HEK293 (cell line): ENCODE measurements around the gene RFPL1.
"Not testable (repeated sequence)": the region's sequence is repeated elsewhere in the genome, so short reads cannot be mapped to it uniquely, and the experiment has no call there.

Experiments used
- CTCF ChIA-PET: fragments of 350-600 bp; formaldehyde crosslinking; extraction: SDS; loops from one replicate; lab custom pipeline; 2021; ENCODE audit warnings: antibody characterized with exemption; lab: Yijun Ruan, JAX
- POLR2A ChIA-PET: fragments of 300-600 bp; formaldehyde crosslinking; extraction: SDS; loops from one replicate; lab custom pipeline; 2020; ENCODE audit warnings: antibody characterized with exemption, inconsistent platforms; lab: Yijun Ruan, JAX
- H3K27ac ChIP-seq: fragments of 200-500 bp; sonication (Bioruptor generic); 2 replicates; pipeline ENCODE4 v1.5.1; 2014; ENCODE audit warnings: low read depth, low read length, control low read depth, inconsistent platforms; ENCODE audit errors: extremely low read depth
- H3K36me3 ChIP-seq, 2 experiments: fragments of 200-500 bp in 1 of 2; sonication (Bioruptor generic) in 1 of 2; 1 replicate in 1 of 2; 2 replicates in 1 of 2; pipeline ENCODE4 v1.5.1; 2014 to 2017; ENCODE audit warnings: inconsistent platforms in 2 of 2, low read length in 2 of 2; ENCODE audit not compliant: control insufficient read depth in 2 of 2, insufficient read depth in 1 of 2
- H3K4me1 ChIP-seq: fragments of 200-500 bp; sonication (Bioruptor generic); 2 replicates; pipeline ENCODE4 v1.5.1; 2014; ENCODE audit warnings: mild to moderate bottlenecking, low read length, inconsistent platforms; ENCODE audit not compliant: control insufficient read depth, insufficient read depth
- H3K4me3 ChIP-seq: 2 replicates; pipeline ENCODE4 v1.5.1; 2011; ENCODE audit warnings: low read depth, mild to moderate bottlenecking, control low read depth, low read length, moderate library complexity
- H3K9me3 ChIP-seq: fragments of 200-500 bp; sonication (Bioruptor generic); 2 replicates; pipeline ENCODE4 v1.5.1; 2014; ENCODE audit warnings: low read depth, low read length, inconsistent platforms; ENCODE audit not compliant: control insufficient read depth, insufficient read depth
- EGR2 ChIP-seq: fragments of 450-650 bp; formaldehyde crosslinking; IDR thresholded peaks from 2 replicates; pipeline ENCODE4 v1.5.1; 2016; ENCODE audit warnings: low read depth, missing biosample characterization, missing genetic modification characterization
- GLI2 ChIP-seq: fragments of 450-650 bp; formaldehyde crosslinking; IDR thresholded peaks from 2 replicates; pipeline ENCODE4; 2017; ENCODE audit warnings: missing biosample characterization, missing genetic modification characterization, low read depth, borderline replicate concordance
- GLIS2 ChIP-seq: fragments of 450-650 bp; formaldehyde crosslinking; IDR thresholded peaks from 2 replicates; pipeline ENCODE4 v1.5.1; 2016; ENCODE audit warnings: missing biosample characterization, missing genetic modification characterization
- KLF10 ChIP-seq: fragments of 450-650 bp; IDR thresholded peaks from 2 replicates; pipeline ENCODE4 v1.5.1; 2018; ENCODE audit warnings: missing biosample characterization, mild to moderate bottlenecking, missing genetic modification characterization
- MZF1 ChIP-seq: fragments of 450-650 bp; formaldehyde crosslinking; IDR thresholded peaks from 2 replicates; pipeline ENCODE4 v1.5.1; 2017; ENCODE audit warnings: missing biosample characterization, missing genetic modification characterization, borderline replicate concordance
- OVOL3 ChIP-seq: fragments of 450-650 bp; formaldehyde crosslinking; IDR thresholded peaks from 2 replicates; pipeline ENCODE4 v1.5.1; 2016; ENCODE audit warnings: missing biosample characterization, missing genetic modification characterization
- SCRT1 ChIP-seq: fragments of 450-650 bp; formaldehyde crosslinking; IDR thresholded peaks from 2 replicates; pipeline ENCODE4 v1.5.1; 2016; ENCODE audit warnings: missing biosample characterization, missing genetic modification characterization, borderline replicate concordance
- TCF7L2 ChIP-seq: IDR thresholded peaks from 2 replicates; pipeline ENCODE4 v1.6.1; 2011; ENCODE audit warnings: low read depth, mild to moderate bottlenecking, inconsistent platforms, low read length, moderate library complexity, borderline replicate concordance
- ZFHX2 ChIP-seq: fragments of 450-650 bp; formaldehyde crosslinking; conservative IDR thresholded peaks from 2 replicates; pipeline ENCODE4 v1.5.1; 2016; ENCODE audit warnings: missing biosample characterization, missing genetic modification characterization
- ZIC2 ChIP-seq: fragments of 450-650 bp; formaldehyde crosslinking; IDR thresholded peaks from 2 replicates; pipeline ENCODE4 v1.5.1; 2016; ENCODE audit warnings: missing biosample characterization, missing genetic modification characterization
- ZNF114 ChIP-seq: fragments of 450-650 bp; formaldehyde crosslinking; IDR thresholded peaks from 2 replicates; pipeline ENCODE4 v1.5.0; 2017; ENCODE audit warnings: missing biosample characterization, missing genetic modification characterization
- ZNF248 ChIP-seq: fragments of 450-650 bp; formaldehyde crosslinking; IDR thresholded peaks from 2 replicates; pipeline ENCODE4 v1.5.1; 2017; ENCODE audit warnings: missing biosample characterization, missing genetic modification characterization
- ZNF354C ChIP-seq: fragments of 450-650 bp; formaldehyde crosslinking; IDR thresholded peaks from 2 replicates; pipeline ENCODE4 v1.5.1; 2016; ENCODE audit warnings: missing biosample characterization, missing genetic modification characterization, low read depth, borderline replicate concordance
- ZNF37A ChIP-seq: fragments of 450-650 bp; IDR thresholded peaks from 2 replicates; pipeline ENCODE4 v1.5.1; 2018; ENCODE audit warnings: missing biosample characterization, missing genetic modification characterization
- ZNF549 ChIP-seq: fragments of 450-650 bp; IDR thresholded peaks from 2 replicates; pipeline ENCODE4 v1.5.1; 2018; ENCODE audit warnings: missing biosample characterization, missing genetic modification characterization, mild to moderate bottlenecking, inconsistent platforms, moderate library complexity
- ZNF600 ChIP-seq: fragments of 450-650 bp; formaldehyde crosslinking; IDR thresholded peaks from 2 replicates; pipeline ENCODE4 v1.5.1; 2016; ENCODE audit warnings: missing biosample characterization, missing genetic modification characterization
- ZNF610 ChIP-seq: fragments of 450-650 bp; formaldehyde crosslinking; IDR thresholded peaks from 2 replicates; pipeline ENCODE4 v1.5.1; 2016; ENCODE audit warnings: missing biosample characterization, missing genetic modification characterization, borderline replicate concordance
- ZNF843 ChIP-seq: fragments of 450-650 bp; formaldehyde crosslinking; IDR thresholded peaks from 2 replicates; pipeline ENCODE4 v1.5.1; 2016; ENCODE audit warnings: missing biosample characterization, missing genetic modification characterization
- ZSCAN4 ChIP-seq: fragments of 450-650 bp; formaldehyde crosslinking; IDR thresholded peaks from 2 replicates; pipeline ENCODE4 v1.5.1; 2017; ENCODE audit warnings: missing biosample characterization, missing genetic modification characterization
- TF ChIP-seq, protein P1 (sequence below): fragments of 450-650 bp; formaldehyde crosslinking; IDR thresholded peaks from 2 replicates; pipeline ENCODE4 v1.5.1; 2016; ENCODE audit warnings: missing biosample characterization, missing genetic modification characterization
- TF ChIP-seq, protein P2 (sequence below): fragments of 450-650 bp; formaldehyde crosslinking; IDR thresholded peaks from 2 replicates; pipeline ENCODE4 v1.5.1; 2016; ENCODE audit warnings: missing biosample characterization, missing genetic modification characterization

RFPL1 gene

DNA sequence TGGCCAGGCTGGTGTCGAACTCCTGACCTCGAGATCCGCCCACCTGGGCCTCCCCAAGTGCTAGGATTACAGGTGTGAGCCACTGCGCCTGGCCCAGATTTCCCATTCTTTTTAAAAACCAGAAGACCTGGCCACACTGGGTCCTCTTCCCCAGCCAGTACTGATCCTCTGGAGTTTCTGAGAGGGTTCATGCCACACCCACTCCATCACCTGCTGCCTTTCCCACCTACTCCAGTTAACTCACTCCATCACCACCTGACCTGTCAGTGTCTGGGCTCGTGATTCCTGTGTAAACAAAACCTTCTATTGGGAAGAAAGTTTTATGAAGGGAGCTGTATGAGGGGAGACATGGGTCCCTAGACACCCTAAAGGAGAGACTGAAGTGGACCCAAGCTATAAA, 19.7 kb upstream of the RFPL1 start:
- H3K4me1 ChIP-seq, H3K36me3 ChIP-seq, H3K9me3 ChIP-seq, H3K27ac ChIP-seq, POLR2A ChIA-PET, H3K4me3 ChIP-seq: not testable (repeated sequence)
- CTCF ChIA-PET, result interaction anchor here (0.8 to 2.0 kb wide), 2 partner anchors 11 to 13 kb away, joined by 5 to 6 read pairs; no protein-coding TSS in a partner anchor
- TF ChIP-seq EGR2 (tag by site-specific recombination), result peak; percentile 52; the same call in 1 of the 2 replicates
- TF ChIP-seq ZFHX2 (tag by site-specific recombination), result 0 out of 2 replicates have a peak, but pooled peaks have one; percentile 30

GRCh38 chr22:29426476-29426875, 11.9 kb upstream of the RFPL1 start:
- Histone ChIP-seq H3K4me1 (no peaks in the 10 kb centered on the region), H3K27ac (no peak overlapping the region), H3K36me3 (no peaks in the 10 kb centered on the region), H3K9me3 (no peaks in the 10 kb centered on the region), H3K4me3 (no peak overlapping the region)
- CTCF ChIA-PET, result interaction anchor here (0.7 kb wide), 1 partner anchor 1296 kb away, joined by 4 read pairs; no protein-coding TSS in a partner anchor
- POLR2A ChIA-PET, result no interaction called here
- TF ChIP-seq TCF7L2, result no peak
- no peak for TF ChIP-seq GLIS2 (tag by site-specific recombination)
- no peak for TF ChIP-seq ZIC2 (tag by site-specific recombination)
- no peak for TF ChIP-seq ZNF354C (tag by site-specific recombination)
- TF ChIP-seq ZFHX2 (tag by site-specific recombination), result no peak
- TF ChIP-seq ZNF114, result no peak
- TF ChIP-seq, protein P1, sequence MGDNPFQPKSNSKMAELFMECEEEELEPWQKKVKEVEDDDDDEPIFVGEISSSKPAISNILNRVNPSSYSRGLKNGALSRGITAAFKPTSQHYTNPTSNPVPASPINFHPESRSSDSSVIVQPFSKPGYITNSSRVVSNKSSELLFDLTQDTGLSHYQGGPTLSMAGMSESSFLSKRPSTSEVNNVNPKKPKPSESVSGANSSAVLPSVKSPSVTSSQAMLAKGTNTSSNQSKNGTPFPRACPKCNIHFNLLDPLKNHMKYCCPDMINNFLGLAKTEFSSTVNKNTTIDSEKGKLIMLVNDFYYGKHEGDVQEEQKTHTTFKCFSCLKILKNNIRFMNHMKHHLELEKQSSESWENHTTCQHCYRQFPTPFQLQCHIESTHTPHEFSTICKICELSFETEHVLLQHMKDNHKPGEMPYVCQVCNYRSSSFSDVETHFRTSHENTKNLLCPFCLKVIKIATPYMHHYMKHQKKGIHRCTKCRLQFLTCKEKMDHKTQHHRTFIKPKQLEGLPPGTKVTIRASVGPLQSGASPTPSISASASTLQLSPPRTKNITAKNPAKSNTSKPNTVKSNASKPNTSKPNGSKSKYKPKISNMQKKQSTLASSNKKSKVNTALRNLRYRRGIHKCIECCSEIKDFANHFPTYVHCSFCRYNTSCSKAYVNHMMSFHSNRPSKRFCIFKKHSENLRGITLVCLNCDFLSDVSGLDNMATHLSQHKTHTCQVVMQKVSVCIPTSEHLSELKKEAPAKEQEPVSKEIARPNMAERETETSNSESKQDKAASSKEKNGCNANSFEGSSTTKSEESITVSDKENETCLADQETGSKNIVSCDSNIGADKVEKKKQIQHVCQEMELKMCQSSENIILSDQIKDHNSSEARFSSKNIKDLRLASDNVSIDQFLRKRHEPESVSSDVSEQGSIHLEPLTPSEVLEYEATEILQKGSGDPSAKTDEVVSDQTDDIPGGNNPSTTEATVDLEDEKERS (tag by site-specific recombination), result no peak
- no peak for TF ChIP-seq ZNF843
- no peak for TF ChIP-seq ZNF248 (tag by site-specific recombination)

- no peak overlapping the region for H3K27ac ChIP-seq
- H3K4me1 ChIP-seq, result no peaks in the 10 kb centered on the region
- ChIA-PET CTCF (interaction anchor here (0.7 to 1.3 kb wide), 2 partner anchors 44 to 1296 kb away, joined by 4 to 10 read pairs; no protein-coding TSS in a partner anchor), POLR2A (no interaction called here)
- H3K4me3 ChIP-seq, result no peak overlapping the region
- no peaks in the 10 kb centered on the region for H3K9me3 ChIP-seq
- no peaks in the 10 kb centered on the region for H3K36me3 ChIP-seq
- TF ChIP-seq ZNF549 (tag by site-specific recombination), result no peak
- no peak for TF ChIP-seq SCRT1 (tag by site-specific recombination)
- TF ChIP-seq, protein P2, sequence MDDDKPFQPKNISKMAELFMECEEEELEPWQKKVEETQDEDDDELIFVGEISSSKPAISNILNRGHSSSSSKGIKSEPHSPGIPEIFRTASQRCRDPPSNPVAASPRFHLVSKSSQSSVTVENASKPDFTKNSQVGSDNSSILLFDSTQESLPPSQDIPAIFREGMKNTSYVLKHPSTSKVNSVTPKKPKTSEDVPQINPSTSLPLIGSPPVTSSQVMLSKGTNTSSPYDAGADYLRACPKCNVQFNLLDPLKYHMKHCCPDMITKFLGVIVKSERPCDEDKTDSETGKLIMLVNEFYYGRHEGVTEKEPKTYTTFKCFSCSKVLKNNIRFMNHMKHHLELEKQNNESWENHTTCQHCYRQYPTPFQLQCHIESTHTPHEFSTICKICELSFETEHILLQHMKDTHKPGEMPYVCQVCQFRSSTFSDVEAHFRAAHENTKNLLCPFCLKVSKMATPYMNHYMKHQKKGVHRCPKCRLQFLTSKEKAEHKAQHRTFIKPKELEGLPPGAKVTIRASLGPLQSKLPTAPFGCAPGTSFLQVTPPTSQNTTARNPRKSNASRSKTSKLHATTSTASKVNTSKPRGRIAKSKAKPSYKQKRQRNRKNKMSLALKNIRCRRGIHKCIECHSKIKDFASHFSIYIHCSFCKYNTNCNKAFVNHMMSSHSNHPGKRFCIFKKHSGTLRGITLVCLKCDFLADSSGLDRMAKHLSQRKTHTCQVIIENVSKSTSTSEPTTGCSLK (tag by site-specific recombination), result no peak
- no peak for TF ChIP-seq KLF10 (tag by site-specific recombination)
- TF ChIP-seq TCF7L2, result no peak
- no peak for TF ChIP-seq ZNF610 (tag by site-specific recombination)
- no peak for TF ChIP-seq OVOL3 (tag by site-specific recombination)
- no peak for TF ChIP-seq ZNF600 (tag by site-specific recombination)
- TF ChIP-seq, protein P1 (tag by site-specific recombination), result no peak
- no peak for TF ChIP-seq MZF1
- no peak for TF ChIP-seq ZSCAN4 (tag by site-specific recombination)
- TF ChIP-seq GLI2 (tag by site-specific recombination), result no peak
- TF ChIP-seq ZNF37A (tag by site-specific recombination), result no peak
Measured at GRCh38 chr22:29427176-29427760, 11.1 kb upstream of the RFPL1 start.
